HG02642 (cell line): ENCODE measurements around the gene ZMYM2.
"Not testable (repeated sequence)": the region's sequence is repeated elsewhere in the genome, so short reads cannot be mapped to it uniquely, and the experiment has no call there.

Source experiments
- ATAC-seq: cut with Tn5 transposase; IDR thresholded peaks from one replicate; pipeline ENCODE4 v1.9.1; 2021; ENCODE audit warnings: mild to moderate bottlenecking; ENCODE audit not compliant: unreplicated experiment, poor library complexity

Gene ZMYM2

GRCh38 chr13:19958155-19959111 is at the start of gene ZMYM2:
ZMYM2 (plus strand) TSS chr13:19958727; CDS start chr13:19993073, 34,346 bp downstream.
- peak; percentile 82 for ATAC-seq

GRCh38 chr13:19910336-19911072 is 48.0 kb upstream of the ZMYM2 start:
- ATAC-seq: no peak

DNA sequence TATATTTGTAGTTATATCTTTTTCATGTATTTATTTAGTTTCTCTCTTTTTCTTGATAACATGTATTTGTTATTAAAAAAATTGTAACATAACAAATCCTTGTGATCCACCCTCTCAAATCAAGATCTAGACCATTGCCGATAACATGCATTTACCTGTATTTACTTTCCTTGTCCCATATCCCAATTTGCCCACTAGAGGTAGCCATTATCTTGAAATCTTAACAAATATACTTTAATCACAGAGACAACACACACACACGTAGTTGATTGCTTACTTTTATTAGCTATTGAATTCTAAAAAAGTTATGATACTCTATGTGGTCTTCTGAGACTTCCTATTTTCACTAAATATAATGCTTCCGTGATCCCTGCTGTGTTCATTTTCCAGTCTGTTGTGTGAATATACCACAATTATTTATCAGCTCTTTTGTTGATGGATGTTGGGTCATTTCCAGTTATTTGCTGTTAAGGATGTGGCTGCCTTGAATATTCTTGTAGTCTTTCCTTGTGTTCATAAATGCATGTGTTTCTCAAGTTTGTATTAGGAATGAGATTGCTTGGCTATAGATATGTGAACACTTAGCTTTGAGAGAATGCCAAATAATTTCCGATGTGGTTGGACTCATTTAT is 31.3 kb upstream of the ZMYM2 start:
- no peak for ATAC-seq

GRCh38 chr13:19940106-19940505 is 18.4 kb upstream of the ZMYM2 start:
- ATAC-seq: no peak

DNA sequence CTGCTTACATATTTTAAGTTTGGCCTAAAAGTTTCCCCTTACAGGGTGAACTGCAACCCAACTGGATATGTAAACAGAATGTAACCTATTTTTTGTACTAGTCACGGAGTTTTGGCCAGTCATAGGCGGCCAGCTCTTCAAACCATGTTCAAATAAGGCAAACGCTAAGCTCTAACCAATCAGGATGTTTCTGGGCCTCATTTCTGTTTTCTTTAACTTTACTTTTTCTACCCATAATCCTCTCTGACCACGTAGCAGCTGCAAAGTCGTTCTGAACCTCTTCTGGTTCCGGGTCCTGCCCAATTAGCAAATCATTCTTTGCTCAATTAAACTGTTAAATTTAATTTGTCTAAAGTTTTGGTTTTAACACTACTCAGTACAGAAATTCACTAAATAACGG is 8.2 kb upstream of the ZMYM2 start:
- ATAC-seq: no peak

GRCh38 chr13:19952850-19953249 is 5.7 kb upstream of the ZMYM2 start:
- no peak for ATAC-seq

DNA sequence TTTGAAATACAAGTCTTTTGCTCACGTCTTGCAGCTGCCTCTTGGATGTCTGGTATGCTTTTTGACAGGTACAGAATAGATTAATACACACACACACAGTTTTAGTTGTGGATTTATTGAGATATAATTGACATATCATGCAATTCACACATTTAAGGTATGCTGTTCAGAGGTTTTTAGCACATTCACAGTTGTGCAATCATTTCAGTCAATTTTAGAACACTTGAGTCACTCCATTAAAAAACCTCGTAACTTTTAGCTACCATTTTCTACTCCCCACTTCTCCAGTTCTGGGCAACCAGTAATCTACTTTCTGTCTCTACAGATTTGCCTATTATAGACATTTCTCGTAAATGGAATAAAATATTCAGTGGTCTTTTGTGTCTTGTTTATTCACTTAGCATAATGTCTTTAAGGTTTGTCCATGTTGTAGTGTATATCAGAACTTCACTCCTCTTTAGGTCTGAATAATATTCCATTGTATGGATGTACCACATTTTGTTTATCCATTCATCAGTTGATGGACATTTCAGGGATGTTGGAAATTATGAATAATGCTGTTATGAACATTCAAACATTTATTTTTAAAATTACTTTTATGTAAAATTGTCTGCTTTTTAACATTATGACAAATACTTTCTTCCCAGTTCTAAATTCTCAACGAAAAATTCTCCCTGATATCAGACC is 2.5 kb upstream of the ZMYM2 start:
- no peak for ATAC-seq

- ATAC-seq: peak; percentile 20
Measured at GRCh38 chr13:19957320-19958154, 990 bp upstream of the ZMYM2 start.

GRCh38 chr13:19959141-19959830 is 759 bp downstream of the ZMYM2 start:
- ATAC-seq: peak; percentile 19

DNA sequence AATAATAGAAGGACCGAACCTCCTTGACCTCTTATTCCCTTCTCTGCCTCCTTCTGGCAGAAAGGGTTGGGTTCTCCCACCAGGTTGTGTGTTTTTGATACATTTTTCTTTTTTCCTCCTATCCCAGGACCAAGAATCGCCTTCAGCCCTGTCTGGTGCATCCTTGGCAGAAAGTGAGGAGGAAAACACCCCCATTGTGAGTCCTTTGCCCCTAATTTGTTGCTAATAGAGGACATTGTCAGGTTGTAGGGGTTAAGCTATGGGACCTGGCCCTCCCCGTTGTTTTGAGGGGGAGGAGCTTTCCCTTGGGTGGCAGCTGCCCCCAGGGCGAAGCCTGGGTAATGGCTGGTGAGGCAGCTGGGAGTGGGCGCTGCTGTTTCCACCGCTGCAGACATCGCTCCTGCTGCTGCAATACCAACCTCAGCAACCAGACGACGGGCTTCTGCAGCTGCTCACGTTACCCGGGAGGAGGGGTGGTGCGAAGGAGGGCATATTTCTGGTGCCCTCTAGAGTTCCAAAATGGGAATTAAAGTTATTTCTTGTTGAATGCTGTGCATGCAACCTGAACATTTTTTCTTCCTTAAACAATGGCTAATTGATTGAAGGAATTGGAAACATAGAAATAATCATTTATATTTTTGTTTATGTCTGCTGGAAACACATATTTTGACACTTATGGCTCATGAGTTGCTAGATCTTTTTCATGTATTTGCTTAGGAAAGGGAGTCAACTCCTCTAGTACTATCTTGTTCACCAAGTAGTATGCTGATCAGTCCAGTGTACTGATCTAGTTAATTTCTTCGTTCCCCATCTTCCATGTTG is 1.5 kb downstream of the ZMYM2 start:
- peak; percentile 32 for ATAC-seq

- no peak for ATAC-seq
Measured at GRCh38 chr13:19960653-19960976, 2.1 kb downstream of the ZMYM2 start.

GRCh38 chr13:19961489-19961888 is 3.0 kb downstream of the ZMYM2 start:
- ATAC-seq: no peak

- ATAC-seq: no peak
Measured at GRCh38 chr13:19961924-19962323, 3.4 kb downstream of the ZMYM2 start.

GRCh38 chr13:19962894-19963293 is 4.4 kb downstream of the ZMYM2 start:
- ATAC-seq: no peak

GRCh38 chr13:19967621-19968020 is 9.1 kb downstream of the ZMYM2 start:
- no peak for ATAC-seq

- ATAC-seq: not testable (repeated sequence)
Measured at GRCh38 chr13:19974498-19975009, 16.0 kb downstream of the ZMYM2 start.

DNA sequence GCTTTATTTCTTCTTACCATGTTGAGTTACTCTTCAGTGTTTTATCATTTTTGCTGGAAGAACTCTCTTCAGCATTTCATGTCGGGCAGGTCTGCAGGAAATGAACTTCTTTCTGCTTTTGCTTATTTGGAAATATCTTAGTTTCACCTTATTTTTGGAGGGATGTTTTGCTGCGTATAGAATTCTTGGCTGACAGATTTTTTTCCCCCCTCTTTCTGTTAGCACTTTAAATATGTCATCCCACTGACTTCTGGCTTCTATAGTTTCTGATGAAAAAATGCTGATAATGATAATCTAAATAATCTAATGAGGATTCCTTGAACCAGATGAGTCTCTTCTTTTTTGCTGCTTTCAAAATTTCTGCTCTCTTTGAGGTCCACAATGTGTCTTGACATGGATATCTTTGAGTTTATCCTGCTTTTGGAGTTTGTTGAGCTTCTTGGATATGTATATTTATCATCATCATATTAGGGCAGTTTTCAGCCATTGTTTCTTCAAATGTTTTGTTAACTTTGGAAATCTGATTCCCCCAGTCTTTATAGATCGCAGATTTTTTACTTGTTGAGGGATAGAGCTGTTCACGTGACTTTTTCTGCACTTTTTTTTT is 20.4 kb downstream of the ZMYM2 start:
- no peak for ATAC-seq
